ENCODE data around the gene CBX4.

DNA sequence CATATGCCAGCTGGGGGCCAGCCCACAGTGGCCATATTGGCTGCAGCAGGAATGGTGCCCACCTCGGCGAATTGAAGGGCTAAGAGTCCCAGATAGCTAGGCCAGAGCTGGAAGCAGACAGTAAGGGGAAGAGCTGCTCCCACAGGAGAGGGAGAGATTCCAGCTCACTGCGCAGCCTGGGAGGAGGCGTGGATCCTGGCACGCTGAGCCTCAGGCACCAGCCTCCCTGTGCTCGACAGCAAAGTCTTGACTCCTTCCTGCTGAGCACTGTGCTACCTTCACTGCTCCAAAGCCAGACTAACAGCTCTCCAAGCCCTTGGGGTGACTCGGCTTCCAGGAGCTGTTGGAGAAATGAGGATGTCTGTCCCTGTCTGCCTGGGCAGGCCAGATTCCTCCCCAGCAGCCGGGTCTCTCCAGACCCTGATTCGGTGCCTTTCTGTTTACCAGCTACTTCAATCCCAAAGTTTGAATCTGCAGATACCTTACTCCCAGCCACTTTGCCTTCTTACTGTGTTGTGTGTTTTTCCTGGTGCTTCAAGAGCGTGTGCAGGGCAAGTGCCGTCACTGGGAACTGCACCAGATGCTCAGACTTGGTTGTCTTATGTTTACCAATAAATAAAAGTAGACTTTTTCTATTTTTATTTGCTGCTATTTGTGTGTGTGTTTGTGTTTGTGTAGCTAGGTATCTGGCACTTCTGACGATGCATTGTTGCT is 52.2 kb downstream of the CBX4 start:
- no peak for TF ChIP-seq ZNF274 (IDR thresholded peaks at IDR 0.05; ENCODE audit: low read depth, low read length)
- no peak for TF ChIP-seq YY1 (IDR thresholded peaks at IDR 0.05; ENCODE audit: insufficient read depth, insufficient read length)
- TF ChIP-seq SUZ12 (IDR thresholded peaks at IDR 0.05; ENCODE audit: extremely low read depth, insufficient read depth, insufficient read length) = no peak
